Measurements from ENCODE around the gene ARHGAP24.

DNA sequence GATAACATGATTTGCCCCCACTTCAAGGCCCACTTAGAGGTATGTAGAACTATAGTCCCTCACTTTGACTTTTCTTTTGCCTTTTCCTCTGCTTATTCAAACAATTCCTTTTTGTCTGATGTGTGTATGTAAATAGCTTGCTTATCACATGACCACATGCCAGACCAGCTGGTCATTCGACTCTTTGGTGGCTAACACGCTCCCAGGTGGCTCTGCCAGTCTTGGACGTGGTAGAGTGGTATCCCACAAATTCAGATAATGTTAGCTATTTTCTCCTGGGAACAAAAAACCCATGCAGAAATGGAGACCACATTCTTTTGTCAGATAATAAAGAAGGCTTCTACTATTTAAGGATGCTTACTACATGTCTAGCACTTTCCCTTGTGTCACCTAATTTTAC is 47.9 kb downstream of the ARHGAP24 start:
- TF ChIP-seq, protein P1, sequence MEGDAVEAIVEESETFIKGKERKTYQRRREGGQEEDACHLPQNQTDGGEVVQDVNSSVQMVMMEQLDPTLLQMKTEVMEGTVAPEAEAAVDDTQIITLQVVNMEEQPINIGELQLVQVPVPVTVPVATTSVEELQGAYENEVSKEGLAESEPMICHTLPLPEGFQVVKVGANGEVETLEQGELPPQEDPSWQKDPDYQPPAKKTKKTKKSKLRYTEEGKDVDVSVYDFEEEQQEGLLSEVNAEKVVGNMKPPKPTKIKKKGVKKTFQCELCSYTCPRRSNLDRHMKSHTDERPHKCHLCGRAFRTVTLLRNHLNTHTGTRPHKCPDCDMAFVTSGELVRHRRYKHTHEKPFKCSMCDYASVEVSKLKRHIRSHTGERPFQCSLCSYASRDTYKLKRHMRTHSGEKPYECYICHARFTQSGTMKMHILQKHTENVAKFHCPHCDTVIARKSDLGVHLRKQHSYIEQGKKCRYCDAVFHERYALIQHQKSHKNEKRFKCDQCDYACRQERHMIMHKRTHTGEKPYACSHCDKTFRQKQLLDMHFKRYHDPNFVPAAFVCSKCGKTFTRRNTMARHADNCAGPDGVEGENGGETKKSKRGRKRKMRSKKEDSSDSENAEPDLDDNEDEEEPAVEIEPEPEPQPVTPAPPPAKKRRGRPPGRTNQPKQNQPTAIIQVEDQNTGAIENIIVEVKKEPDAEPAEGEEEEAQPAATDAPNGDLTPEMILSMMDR (IDR thresholded peaks at IDR 0.05): no peak
- TF ChIP-seq ZFX (IDR thresholded peaks at IDR 0.05; ENCODE audit: borderline replicate concordance): no peak

All from 22Rv1 (cell line).